Liver (tissue), 3 donors: ENCODE data around the gene OTOP3.

Source experiments
- CTCF ChIP-seq: fragments of 150-350 bp; IDR thresholded peaks from 2 replicates; pipeline ENCODE4 v1.5.1; 2017; ENCODE audit warnings: improper control_type of control experiment, low read depth, low read length; ENCODE audit not compliant: missing input control
- SP1 ChIP-seq: IDR thresholded peaks from 2 replicates; pipeline ENCODE4 v1.6.1; 2018; ENCODE audit warnings: antibody characterized with exemption, mild to moderate bottlenecking
- donor health status: healthy.
- donor health status: healthy.

DNA sequence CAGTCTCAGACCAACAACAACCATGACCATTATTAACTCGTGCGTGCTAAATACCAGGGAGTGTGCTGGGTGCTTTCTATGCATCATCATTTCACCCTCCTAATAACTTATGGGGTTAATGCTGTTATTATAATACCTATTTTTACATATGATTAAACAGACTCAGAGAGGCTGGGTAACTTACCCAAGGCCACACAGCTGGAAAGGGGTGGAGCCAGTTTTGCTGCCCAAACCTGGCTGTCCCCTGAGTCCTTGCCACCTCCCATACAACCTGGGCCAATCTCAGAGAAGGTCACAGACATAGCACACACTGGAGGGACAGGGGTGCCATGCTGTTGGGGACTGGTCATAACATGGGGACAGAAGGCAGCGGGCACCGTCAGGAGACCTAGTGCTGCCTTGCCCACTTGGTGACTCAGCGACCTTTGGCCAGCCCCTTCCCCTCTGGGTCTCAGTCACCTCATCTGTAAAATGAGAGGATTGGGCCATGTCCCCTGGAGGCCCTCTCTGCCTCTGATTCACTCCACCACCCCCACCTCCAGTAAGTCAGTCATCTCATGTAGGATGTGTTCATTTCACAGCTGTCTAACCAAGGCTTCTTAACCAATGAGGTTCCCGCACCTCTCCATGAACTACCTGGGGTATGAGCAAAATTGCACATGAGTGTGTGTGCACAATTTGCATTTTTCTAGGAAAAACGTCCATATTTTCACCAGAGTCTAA, 30.9 kb upstream of the OTOP3 start:
- TF ChIP-seq CTCF (no peak), SP1 (no peak)
